Esophagus squamous epithelium (tissue), 5 donors: ENCODE measurements around the gene MCL1. TPM values are rescaled to one million over a fixed set of nuclear protein-coding genes. Genes with fewer than 3 reads are reported as not detected.

ENCODE experiments used
- DNase-seq: peaks from one replicate; lab custom pipeline; 2025; lab: John Stamatoyannopoulos, UW
- H3K27ac ChIP-seq, 4 donors: fragments of 200-600 bp; sonication (generic); one replicate each; pipeline ENCODE4 v1.5.1; 2016 to 2019; ENCODE audit warnings: mild to moderate bottlenecking in 1 of 4
- H3K27me3 ChIP-seq, 4 donors: fragments of 200-600 bp; sonication (generic); 1 replicate in 3 of 4; 2 replicates in 1 of 4; pipeline versions ENCODE4 v1.5.1 to v1.6.0; 2017 to 2021; ENCODE audit warnings: antibody characterized with exemption in 1 of 4
- H3K36me3 ChIP-seq, 3 donors: fragments of 200-600 bp; sonication (generic); one replicate each; pipeline ENCODE4 v1.5.1; 2016 to 2019
- H3K4me1 ChIP-seq, 3 donors: fragments of 200-600 bp; sonication (generic); one replicate each; pipeline ENCODE4 v1.5.1; 2017 to 2019
- H3K4me3 ChIP-seq, 4 donors: fragments of 200-600 bp; sonication (generic); 1 replicate in 3 of 4; 2 replicates in 1 of 4; pipeline ENCODE4 v1.5.1; 2016 to 2019; ENCODE audit warnings: mild to moderate bottlenecking in 2 of 4, moderate library complexity in 1 of 4
- H3K9me3 ChIP-seq, 3 donors: fragments of 200-600 bp; sonication (generic); one replicate each; pipeline ENCODE4 v1.5.1; 2016 to 2019
- CTCF ChIP-seq, 6 experiments: fragments of 450-650 bp in 4 of 6; fragments of 200-600 bp in 2 of 6; sonication (generic) in 2 of 6; IDR thresholded peaks; one replicate each; pipeline ENCODE4 v1.5.1; 2016 to 2019; ENCODE audit warnings: antibody characterized with exemption in 6 of 6, mild to moderate bottlenecking in 4 of 6, moderate library complexity in 4 of 6
- POLR2A ChIP-seq, 4 donors: fragments of 450-650 bp; IDR thresholded peaks; one replicate each; pipeline ENCODE4 v1.6.1; 2017; ENCODE audit warnings: antibody characterized with exemption in 4 of 4, mild to moderate bottlenecking in 4 of 4, moderate library complexity in 3 of 4
- WGBS, 2 donors: methylation state at CpG; one replicate each; pipeline ENCODE4 v1.1.5; 2018; 5-methylcytosine and 5-hydroxymethylcytosine counted together
- intact Hi-C: fragments of 100-400 bp; cut with DNase I; formaldehyde crosslinking; loops from one replicate; pipeline ENCODE4 v1.15.0; 2022
- total RNA-seq, 4 donors: library from RNA; depleted of rRNA; stranded (reverse); fragments of >200 nt; gene quantifications; one replicate each; pipeline ENCODE4 v1.1.0, GENCODE V29; 2016
- donor health status: DM: yes; HTN: yes; CAD: no.

Gene MCL1
- total RNA-seq, 4 donors from 2014 or later = 167 to 256 (median 216) TPM

- 71 to 80% methylated on average over 5 to 6 of the region's 23 CpGs for WGBS, 2 donors
- Histone ChIP-seq H3K4me3 (no peak overlapping the region), H3K4me1 (peaks cover 40 to 56% (median 42%) of the 10 kb centered on the region in 3 donors), H3K27me3 (no peaks in the 10 kb centered on the region), H3K9me3 (no peaks in the 10 kb centered on the region), H3K36me3 (peaks cover 0 to 58% (median 0%) of the 10 kb centered on the region in 3 donors), H3K27ac (peak overlapping the region; percentile 88 to 96 (median 91))
- TF ChIP-seq CTCF (IDR thresholded peaks at IDR 0.05) = no peak
- no peak for TF ChIP-seq POLR2A (IDR thresholded peaks at IDR 0.05)
- no peak for DNase-seq
- intact Hi-C loops = no loop called here
Observed at GRCh38 chr1:150553392-150554085, 25.9 kb downstream of the MCL1 start.

- Histone ChIP-seq H3K36me3 (peaks cover 0 to 51% (median 0%) of the 10 kb centered on the region in 3 donors), H3K27ac (peak overlapping the region; percentile 88 to 96 (median 91)), H3K9me3 (no peaks in the 10 kb centered on the region), H3K4me3 (peak overlapping the region in 1 of 4 donors; percentile 6), H3K4me1 (peaks cover 41 to 56% (median 42%) of the 10 kb centered on the region in 3 donors), H3K27me3 (no peaks in the 10 kb centered on the region)
- WGBS, 2 donors = 90% methylated on average over 2 of the region's 12 CpGs; no CpG with 5 or more reads in 1 of the 2 donors
- DNase-seq = no peak
- no peak for TF ChIP-seq POLR2A (IDR thresholded peaks at IDR 0.05)
- no peak for TF ChIP-seq CTCF (IDR thresholded peaks at IDR 0.05)
- intact Hi-C loops = no loop called here
Observed at GRCh38 chr1:150552911-150553289, 26.5 kb downstream of the MCL1 start.

GRCh38 chr1:150552128-150552910 lies 27.1 kb downstream of the MCL1 start:
- TF ChIP-seq POLR2A (IDR thresholded peaks at IDR 0.05) (peak in 1 of 4 donors; percentile 32), CTCF (IDR thresholded peaks at IDR 0.05) (no peak)
- intact Hi-C loops = no loop called here
- peak; percentile 37 for DNase-seq
- H3K27ac ChIP-seq = peak overlapping the region; percentile 88 to 96 (median 91)
- WGBS, 2 donors = 24% methylated on average over 8 to 11 of the region's 13 CpGs
- no peaks in the 10 kb centered on the region for H3K27me3 ChIP-seq
- H3K4me1 ChIP-seq = peaks cover 41 to 55% (median 42%) of the 10 kb centered on the region in 3 donors
- H3K36me3 ChIP-seq = peaks cover 0 to 45% (median 0%) of the 10 kb centered on the region in 3 donors
- no peaks in the 10 kb centered on the region for H3K9me3 ChIP-seq
- H3K4me3 ChIP-seq = peak overlapping the region in 1 of 4 donors; percentile 6

GRCh38 chr1:150551784-150552127 lies 27.7 kb downstream of the MCL1 start:
- DNase-seq = no peak
- no peaks in the 10 kb centered on the region for H3K9me3 ChIP-seq
- H3K4me1 ChIP-seq = peaks cover 41 to 55% (median 42%) of the 10 kb centered on the region in 3 donors
- H3K27ac ChIP-seq = peak overlapping the region; percentile 88 to 96 (median 91)
- intact Hi-C loops = no loop called here
- H3K36me3 ChIP-seq = peaks cover 0 to 40% (median 0%) of the 10 kb centered on the region in 3 donors
- no peak for TF ChIP-seq CTCF (IDR thresholded peaks at IDR 0.05)
- no peak for TF ChIP-seq POLR2A (IDR thresholded peaks at IDR 0.05)
- 13 to 20% methylated on average over 1 of the region's 1 CpG for WGBS, 2 donors
- peak overlapping the region in 1 of 4 donors; percentile 6 for H3K4me3 ChIP-seq
- H3K27me3 ChIP-seq = no peaks in the 10 kb centered on the region
